Central memory CD4-positive, alpha-beta T cell (primary cell): Measurements from ENCODE around the gene GALK1.
A peak's percentile ranks its signal among the peaks of the same experiment; 100 is the strongest.

Experiments used
- DNase-seq: peaks from one replicate; pipeline ENCODE4 v3.0.0; 2022

The GALK1 gene

GRCh38 chr17:75724016-75725003, 40.7 kb downstream of the GALK1 start:
- DNase-seq = no peak

GRCh38 chr17:75723171-75723930, 41.6 kb downstream of the GALK1 start:
- DNase-seq = no peak

GRCh38 chr17:75722542-75723095, 42.4 kb downstream of the GALK1 start:
- no peak for DNase-seq

GRCh38 chr17:75722076-75722475, 42.9 kb downstream of the GALK1 start:
- DNase-seq = no peak

- no peak for DNase-seq
These were observed 43.5 kb downstream of the GALK1 start for GRCh38 chr17:75721463-75722011.

GRCh38 chr17:75720656-75721462, 44.1 kb downstream of the GALK1 start, which contains the start of gene ITGB4:
Gene ITGB4 (plus strand): TSS chr17:75721459. CDS start chr17:75724704, 3,245 bp downstream.
- DNase-seq = peak; percentile 64

GRCh38 chr17:75719732-75720131, 45.3 kb downstream of the GALK1 start:
- DNase-seq = no peak

- no peak for DNase-seq
These were observed 52.5 kb downstream of the GALK1 start for GRCh38 chr17:75712446-75712845.
